SK-N-SH treated with all-trans-retinoic acid at 6 μM for 48 hours (cell line): ENCODE measurements around the gene SLC45A3.

Experiments
- CREB5 ChIP-seq: fragments of 250-450 bp; sonication (Bioruptor Pico); IDR thresholded peaks from 2 replicates; pipeline ENCODE4 v1.5.1; 2020; ENCODE audit warnings: low read depth, mild to moderate bottlenecking, moderate library complexity
- OSR1 ChIP-seq: fragments of 250-450 bp; sonication (Bioruptor Pico); IDR thresholded peaks from 2 replicates; pipeline ENCODE4 v1.8.0; 2022; ENCODE audit warnings: moderate library complexity, mild to moderate bottlenecking, inconsistent platforms
- SNAI2 ChIP-seq: fragments of 250-450 bp; sonication (Bioruptor Pico); IDR thresholded peaks from 2 replicates; pipeline ENCODE4 v1.5.0; 2020; ENCODE audit warnings: mild to moderate bottlenecking, moderate library complexity
- TSHZ2 ChIP-seq: fragments of 250-450 bp; sonication (Bioruptor Pico); IDR thresholded peaks from 2 replicates; pipeline ENCODE4 v1.5.0; 2020; ENCODE audit warnings: mild to moderate bottlenecking, moderate library complexity
- ZC3H10 ChIP-seq: fragments of 250-450 bp; sonication (Bioruptor Pico); IDR thresholded peaks from 2 replicates; pipeline ENCODE4 v1.5.1; 2021; ENCODE audit warnings: mild to moderate bottlenecking, moderate library complexity
- ZFP30 ChIP-seq: fragments of 450-650 bp; formaldehyde crosslinking; IDR thresholded peaks from 2 replicates; pipeline ENCODE4 v1.5.0; 2022; ENCODE audit warnings: mild to moderate bottlenecking, moderate library complexity
- TF ChIP-seq, protein P1 (sequence below): fragments of 250-450 bp; sonication (Bioruptor Pico); IDR thresholded peaks from 2 replicates; pipeline ENCODE4 v1.8.0; 2020; ENCODE audit warnings: mild to moderate bottlenecking, moderate library complexity, borderline replicate concordance

GRCh38 chr1:205690122-205690756, 9.9 kb upstream of the SLC45A3 start:
- TF ChIP-seq OSR1 (no peak), ZC3H10 (CRISPR knock-in tag) (no peak), ZFP30 (CRISPR knock-in tag) (no peak), SNAI2 (CRISPR knock-in tag) (no peak), CREB5 (CRISPR knock-in tag) (no peak), TSHZ2 (CRISPR knock-in tag) (no peak)
- TF ChIP-seq, protein P1, sequence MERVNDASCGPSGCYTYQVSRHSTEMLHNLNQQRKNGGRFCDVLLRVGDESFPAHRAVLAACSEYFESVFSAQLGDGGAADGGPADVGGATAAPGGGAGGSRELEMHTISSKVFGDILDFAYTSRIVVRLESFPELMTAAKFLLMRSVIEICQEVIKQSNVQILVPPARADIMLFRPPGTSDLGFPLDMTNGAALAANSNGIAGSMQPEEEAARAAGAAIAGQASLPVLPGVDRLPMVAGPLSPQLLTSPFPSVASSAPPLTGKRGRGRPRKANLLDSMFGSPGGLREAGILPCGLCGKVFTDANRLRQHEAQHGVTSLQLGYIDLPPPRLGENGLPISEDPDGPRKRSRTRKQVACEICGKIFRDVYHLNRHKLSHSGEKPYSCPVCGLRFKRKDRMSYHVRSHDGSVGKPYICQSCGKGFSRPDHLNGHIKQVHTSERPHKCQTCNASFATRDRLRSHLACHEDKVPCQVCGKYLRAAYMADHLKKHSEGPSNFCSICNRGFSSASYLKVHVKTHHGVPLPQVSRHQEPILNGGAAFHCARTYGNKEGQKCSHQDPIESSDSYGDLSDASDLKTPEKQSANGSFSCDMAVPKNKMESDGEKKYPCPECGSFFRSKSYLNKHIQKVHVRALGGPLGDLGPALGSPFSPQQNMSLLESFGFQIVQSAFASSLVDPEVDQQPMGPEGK = no peak
